ENCODE data around the gene CDK8.

DNA sequence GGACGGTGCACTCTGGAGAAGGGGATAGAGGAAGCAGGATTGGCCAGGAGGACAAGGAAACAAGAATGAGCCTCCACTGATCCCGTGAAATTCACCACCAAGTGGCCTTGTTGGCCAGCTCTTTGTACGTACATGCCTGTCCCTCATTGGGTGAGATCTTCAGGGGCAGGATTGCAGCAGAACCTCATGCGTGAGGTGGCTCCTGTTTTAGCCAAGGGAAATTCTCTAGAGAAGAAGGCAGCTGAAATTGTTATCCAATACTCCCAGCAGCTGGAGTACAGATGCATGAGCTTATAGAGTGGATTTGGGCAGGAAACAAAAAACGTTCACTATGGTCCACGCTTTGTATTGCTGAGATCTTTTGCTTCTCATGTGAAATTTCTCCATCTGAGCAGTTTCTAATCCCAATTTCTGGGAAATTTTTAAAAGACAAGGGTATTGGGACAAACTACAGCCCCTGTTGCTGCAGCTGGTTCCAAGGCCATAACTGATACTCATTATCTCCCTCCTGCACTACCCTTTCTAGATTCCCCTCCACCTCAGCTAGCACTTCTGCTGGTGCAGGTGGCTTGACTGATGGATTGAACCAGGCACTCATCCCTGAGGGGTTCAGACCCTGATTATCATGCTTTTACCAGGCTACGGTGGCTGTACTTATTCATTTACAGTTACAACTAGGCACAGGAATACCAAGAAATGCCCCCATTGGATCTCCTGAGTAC lies 27.9 kb upstream of the CDK8 start:
- no peak for TF ChIP-seq EZH2phosphoT487 (IDR thresholded peaks at IDR 0.05; ENCODE audit: borderline replicate concordance, low read depth, low read length)
- TF ChIP-seq, protein P1, sequence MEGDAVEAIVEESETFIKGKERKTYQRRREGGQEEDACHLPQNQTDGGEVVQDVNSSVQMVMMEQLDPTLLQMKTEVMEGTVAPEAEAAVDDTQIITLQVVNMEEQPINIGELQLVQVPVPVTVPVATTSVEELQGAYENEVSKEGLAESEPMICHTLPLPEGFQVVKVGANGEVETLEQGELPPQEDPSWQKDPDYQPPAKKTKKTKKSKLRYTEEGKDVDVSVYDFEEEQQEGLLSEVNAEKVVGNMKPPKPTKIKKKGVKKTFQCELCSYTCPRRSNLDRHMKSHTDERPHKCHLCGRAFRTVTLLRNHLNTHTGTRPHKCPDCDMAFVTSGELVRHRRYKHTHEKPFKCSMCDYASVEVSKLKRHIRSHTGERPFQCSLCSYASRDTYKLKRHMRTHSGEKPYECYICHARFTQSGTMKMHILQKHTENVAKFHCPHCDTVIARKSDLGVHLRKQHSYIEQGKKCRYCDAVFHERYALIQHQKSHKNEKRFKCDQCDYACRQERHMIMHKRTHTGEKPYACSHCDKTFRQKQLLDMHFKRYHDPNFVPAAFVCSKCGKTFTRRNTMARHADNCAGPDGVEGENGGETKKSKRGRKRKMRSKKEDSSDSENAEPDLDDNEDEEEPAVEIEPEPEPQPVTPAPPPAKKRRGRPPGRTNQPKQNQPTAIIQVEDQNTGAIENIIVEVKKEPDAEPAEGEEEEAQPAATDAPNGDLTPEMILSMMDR (conservative IDR thresholded peaks at IDR 0.05; ENCODE audit: low read length) = no peak
